Activated naive CD8-positive, alpha-beta T cell treated with anti-CD3 and anti-CD28 coated beads, Interleukin-2, amount 50 U/mL, for 16 hours (primary cell): ENCODE measurements around the gene ATP4A.

Experiments
- DNase-seq: peaks from one replicate; pipeline ENCODE4 v3.0.0-alpha.2; 2020; ENCODE audit warnings: low read depth, low spot score

The ATP4A gene

GRCh38 chr19:35524181-35524837, 39.1 kb downstream of the ATP4A start:
- no peak for DNase-seq

GRCh38 chr19:35522745-35523327, 40.6 kb downstream of the ATP4A start:
- DNase-seq, result no peak

GRCh38 chr19:35521124-35521743, 42.2 kb downstream of the ATP4A start:
- DNase-seq, result no peak

- DNase-seq, result no peak
Measured at GRCh38 chr19:35519291-35519690, 44.2 kb downstream of the ATP4A start.

- DNase-seq, result no peak
Measured at GRCh38 chr19:35518313-35518712, 45.1 kb downstream of the ATP4A start.

- DNase-seq, result no peak
Measured at GRCh38 chr19:35517342-35517741, 46.1 kb downstream of the ATP4A start.

- no peak for DNase-seq
Measured at GRCh38 chr19:35516310-35516709, 47.1 kb downstream of the ATP4A start.

GRCh38 chr19:35514282-35514809, 49.1 kb downstream of the ATP4A start:
- DNase-seq, result no peak

GRCh38 chr19:35513628-35514281, 49.7 kb downstream of the ATP4A start, which contains the start of gene DMKN:
DMKN (minus strand) TSS chr19:35513649; CDS start chr19:35513475, 174 bp downstream.
- DNase-seq, result no peak

GRCh38 chr19:35512831-35513627, 50.4 kb downstream of the ATP4A start:
- DNase-seq, result no peak

- no peak for DNase-seq
Measured at GRCh38 chr19:35511337-35511736, 52.1 kb downstream of the ATP4A start.

- no peak for DNase-seq
Measured at GRCh38 chr19:35510626-35510964, 52.9 kb downstream of the ATP4A start.

- DNase-seq, result peak; percentile 64
Measured at GRCh38 chr19:35509861-35510625, 53.4 kb downstream of the ATP4A start.

- no peak for DNase-seq
Measured at GRCh38 chr19:35509018-35509652, 54.3 kb downstream of the ATP4A start.

GRCh38 chr19:35508129-35508528, 55.3 kb downstream of the ATP4A start:
- DNase-seq, result no peak

- no peak for DNase-seq
Measured at GRCh38 chr19:35507561-35507960, 55.9 kb downstream of the ATP4A start.

- no peak for DNase-seq
Measured at GRCh38 chr19:35506011-35506410, 57.4 kb downstream of the ATP4A start.

GRCh38 chr19:35502751-35503150, 60.7 kb downstream of the ATP4A start:
- no peak for DNase-seq

- DNase-seq, result no peak
Measured at GRCh38 chr19:35501684-35502083, 61.8 kb downstream of the ATP4A start.

- no peak for DNase-seq
Measured at GRCh38 chr19:35500611-35501010, 62.8 kb downstream of the ATP4A start.
